ENCODE data around the gene PDZD4.
A peak's percentile ranks its signal among the peaks of the same experiment; 100 is the strongest.
"Not testable (repeated sequence)": the region's sequence is repeated elsewhere in the genome, so short reads cannot be mapped to it uniquely, and the experiment has no call there.

The PDZD4 gene

DNA sequence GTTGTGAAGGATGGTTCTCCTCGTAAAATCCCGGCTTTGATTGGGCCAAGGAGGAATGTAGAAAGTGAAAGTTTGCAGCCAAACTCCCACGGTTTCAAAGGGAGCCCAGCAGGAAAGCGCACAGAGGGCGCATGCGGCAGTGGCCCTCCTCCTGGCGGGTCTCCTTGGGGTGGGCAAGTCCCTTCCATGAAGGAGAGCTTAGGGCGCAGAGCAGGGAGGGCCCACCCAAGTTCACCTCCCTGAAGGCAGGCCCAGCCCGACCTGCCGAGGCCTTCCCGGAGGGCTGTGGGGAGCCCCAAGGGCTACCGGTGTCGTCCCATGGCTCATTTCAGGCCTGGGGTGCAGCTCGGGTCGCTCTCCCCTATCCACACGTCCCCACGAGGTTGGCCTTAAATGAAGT lies 2.0 kb downstream of the PDZD4 start:
- Mint-ChIP-seq H3K4me3 (peak overlapping the region; percentile 19), H3K27ac (no peak overlapping the region), H3K4me1 (peaks cover 16% of the 10 kb centered on the region), H3K27me3 (no peaks in the 10 kb centered on the region), H3K36me3 (no peaks in the 10 kb centered on the region), H3K9me3 (no peaks in the 10 kb centered on the region)

- H3K9me3 Mint-ChIP-seq, result no peaks in the 10 kb centered on the region
- no peaks in the 10 kb centered on the region for H3K27me3 Mint-ChIP-seq
- no peaks in the 10 kb centered on the region for H3K36me3 Mint-ChIP-seq
- H3K27ac Mint-ChIP-seq, result peak overlapping the region; percentile 2
- H3K4me3 Mint-ChIP-seq, result peak overlapping the region; percentile 19
- peaks cover 16% of the 10 kb centered on the region for H3K4me1 Mint-ChIP-seq
Measured at GRCh38 chrX:153827903-153828302, 2.4 kb downstream of the PDZD4 start.

GRCh38 chrX:153827016-153827415 lies 3.3 kb downstream of the PDZD4 start:
- Mint-ChIP-seq H3K36me3 (no peaks in the 10 kb centered on the region), H3K9me3 (no peaks in the 10 kb centered on the region), H3K4me1 (peaks cover 23% of the 10 kb centered on the region), H3K4me3 (no peak overlapping the region), H3K27me3 (no peaks in the 10 kb centered on the region), H3K27ac (no peak overlapping the region)

DNA sequence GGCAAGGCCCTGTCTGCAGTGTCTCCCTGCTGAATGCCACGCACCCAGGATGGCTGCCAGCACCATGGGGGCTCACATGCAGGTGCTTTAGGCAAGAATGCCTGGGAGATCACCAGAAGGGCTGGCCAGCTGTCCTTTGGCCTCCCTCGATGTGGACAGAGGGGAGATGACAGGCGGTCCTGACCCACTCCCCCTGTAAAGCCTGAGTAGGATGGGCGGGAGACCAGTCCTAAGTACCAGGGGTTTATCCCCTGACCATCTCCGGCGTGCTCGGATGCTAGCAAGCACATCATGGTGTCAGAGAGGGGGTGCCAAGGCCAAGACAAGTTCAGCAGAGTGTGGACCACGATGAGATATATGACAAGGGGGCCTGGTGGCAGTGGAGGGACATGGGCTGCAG lies 5.3 kb downstream of the PDZD4 start:
- peaks cover 38% of the 10 kb centered on the region for H3K4me1 Mint-ChIP-seq
- H3K36me3 Mint-ChIP-seq, result no peaks in the 10 kb centered on the region
- no peaks in the 10 kb centered on the region for H3K27me3 Mint-ChIP-seq
- H3K4me3 Mint-ChIP-seq, result no peak overlapping the region
- no peak overlapping the region for H3K27ac Mint-ChIP-seq
- no peaks in the 10 kb centered on the region for H3K9me3 Mint-ChIP-seq

DNA sequence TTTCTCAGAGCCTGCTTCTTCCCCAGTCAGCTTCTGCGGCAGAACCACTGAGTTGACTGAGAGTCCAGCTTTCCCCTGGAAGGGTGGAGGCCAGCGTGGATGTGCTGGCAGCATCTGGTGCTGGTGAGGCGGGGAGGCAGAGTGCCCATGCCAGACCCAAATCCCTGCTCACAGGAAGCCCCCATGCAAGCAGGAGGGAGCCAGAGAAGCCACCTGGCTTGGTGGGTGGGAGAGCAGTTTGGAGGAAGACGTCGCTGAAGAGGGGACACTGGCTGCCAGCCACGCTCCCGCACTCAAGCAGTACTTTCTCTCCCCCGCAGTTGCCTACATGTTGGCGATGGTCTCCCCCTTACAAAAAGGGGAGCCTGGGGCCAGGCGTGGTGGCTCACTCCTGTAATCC lies 6.0 kb downstream of the PDZD4 start:
- Mint-ChIP-seq H3K9me3 (no peaks in the 10 kb centered on the region), H3K4me3 (no peak overlapping the region), H3K27ac (no peak overlapping the region), H3K36me3 (no peaks in the 10 kb centered on the region), H3K27me3 (no peaks in the 10 kb centered on the region), H3K4me1 (peaks cover 43% of the 10 kb centered on the region)

DNA sequence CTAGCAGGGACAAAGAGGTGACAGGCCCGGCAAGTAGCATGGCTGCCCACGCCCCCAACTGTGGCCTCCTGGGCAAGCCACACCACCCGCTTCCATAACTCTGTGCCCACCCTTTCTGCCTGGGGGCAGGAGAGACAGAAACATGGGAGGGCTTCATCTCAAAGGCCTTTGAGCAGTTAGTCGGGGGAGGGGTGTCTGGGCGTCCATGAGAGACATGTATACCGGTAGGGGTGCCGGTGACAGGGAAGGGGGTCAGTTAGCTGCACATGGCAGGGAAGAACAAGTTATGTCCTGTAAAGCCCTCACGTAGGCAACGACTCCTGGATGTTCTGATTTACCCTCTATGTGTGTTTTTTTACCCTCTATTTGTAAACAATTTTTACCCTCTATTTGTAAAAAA lies 9.3 kb downstream of the PDZD4 start:
- H3K27ac Mint-ChIP-seq, result no peak overlapping the region
- no peaks in the 10 kb centered on the region for H3K36me3 Mint-ChIP-seq
- peaks cover 45% of the 10 kb centered on the region for H3K4me1 Mint-ChIP-seq
- H3K27me3 Mint-ChIP-seq, result no peaks in the 10 kb centered on the region
- no peak overlapping the region for H3K4me3 Mint-ChIP-seq
- no peaks in the 10 kb centered on the region for H3K9me3 Mint-ChIP-seq

- Mint-ChIP-seq H3K4me3 (no peak overlapping the region), H3K27me3 (no peaks in the 10 kb centered on the region), H3K27ac (no peak overlapping the region), H3K9me3 (no peaks in the 10 kb centered on the region), H3K4me1 (peaks cover 45% of the 10 kb centered on the region), H3K36me3 (no peaks in the 10 kb centered on the region)
Measured at GRCh38 chrX:153820601-153821000, 9.7 kb downstream of the PDZD4 start.

DNA sequence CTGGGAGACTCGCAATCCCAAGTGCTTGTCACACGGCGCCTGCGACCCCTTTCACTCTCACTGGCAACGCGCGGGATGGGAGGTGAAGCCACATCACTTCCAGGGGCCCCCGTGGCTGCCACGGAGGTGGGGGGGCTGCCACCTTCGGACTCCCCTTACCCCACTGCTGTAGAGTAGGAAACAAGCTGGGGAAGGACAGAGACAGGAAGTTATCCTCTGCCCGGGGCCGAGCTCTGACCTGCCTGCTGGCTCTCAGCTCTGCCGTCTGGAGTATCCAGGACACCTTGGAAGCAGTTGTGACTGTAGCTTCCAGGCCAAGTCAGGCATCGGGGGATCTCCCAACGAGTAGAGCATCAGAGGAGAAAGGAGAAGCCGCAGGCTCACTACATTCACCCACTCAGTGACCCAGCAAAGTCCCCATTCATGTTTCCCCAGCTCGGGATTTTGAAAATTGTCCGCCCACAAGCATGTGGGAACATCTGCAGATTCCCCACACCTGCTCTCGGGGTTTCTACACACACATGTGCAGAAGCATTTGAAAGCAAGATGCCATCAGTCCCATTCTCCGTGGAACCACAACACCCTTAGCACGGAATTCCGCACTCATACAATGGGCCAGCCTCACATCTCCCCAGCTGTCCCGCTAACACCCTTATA lies 10.8 kb downstream of the PDZD4 start:
- Mint-ChIP-seq H3K27ac (no peak overlapping the region), H3K9me3 (no peaks in the 10 kb centered on the region), H3K4me3 (peak overlapping the region; percentile 62), H3K27me3 (no peaks in the 10 kb centered on the region), H3K4me1 (peaks cover 51% of the 10 kb centered on the region), H3K36me3 (no peaks in the 10 kb centered on the region)

- Mint-ChIP-seq H3K27me3 (no peaks in the 10 kb centered on the region), H3K4me1 (peaks cover 50% of the 10 kb centered on the region)
Measured at GRCh38 chrX:153818571-153819383, 11.6 kb downstream of the PDZD4 start.

DNA sequence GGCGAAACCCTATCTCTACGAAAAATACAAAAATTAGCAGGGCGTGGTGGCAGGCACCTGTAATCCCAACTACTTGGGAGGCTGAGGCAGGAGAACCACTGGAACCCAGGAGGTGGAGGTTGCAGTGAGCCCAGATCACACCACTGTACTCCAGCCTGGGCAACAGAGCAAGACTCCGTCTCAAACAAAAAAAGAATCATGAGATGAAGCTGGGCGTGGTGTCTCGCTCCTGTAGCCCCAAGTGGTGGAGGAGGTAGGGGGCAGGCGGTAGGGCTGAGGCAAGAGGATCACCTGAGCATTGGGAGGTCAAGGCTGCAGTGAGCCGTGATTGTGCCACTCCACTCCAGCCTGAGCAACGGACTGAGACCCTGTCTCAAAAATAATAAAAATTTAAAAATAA lies 12.3 kb downstream of the PDZD4 start:
- peaks cover 47% of the 10 kb centered on the region for H3K4me1 Mint-ChIP-seq
- H3K9me3 Mint-ChIP-seq, H3K27me3 Mint-ChIP-seq, H3K4me3 Mint-ChIP-seq, H3K36me3 Mint-ChIP-seq, H3K27ac Mint-ChIP-seq: not testable (repeated sequence)

More at GRCh38 chrX:153818571-153819383, 11.6 kb downstream of the PDZD4 start:
- Mint-ChIP-seq H3K9me3 (no peaks in the 10 kb centered on the region), H3K27ac (no peak overlapping the region), H3K4me3 (peak overlapping the region; percentile 62), H3K36me3 (no peaks in the 10 kb centered on the region)

GRCh38 chrX:153816831-153817690 lies 13.3 kb downstream of the PDZD4 start:
- Mint-ChIP-seq H3K9me3 (no peaks in the 10 kb centered on the region), H3K4me1 (peaks cover 40% of the 10 kb centered on the region), H3K36me3 (no peaks in the 10 kb centered on the region), H3K4me3 (peak overlapping the region; percentile 44), H3K27me3 (no peaks in the 10 kb centered on the region), H3K27ac (peak overlapping the region; percentile 55)

- no peaks in the 10 kb centered on the region for H3K36me3 Mint-ChIP-seq
- no peak overlapping the region for H3K4me3 Mint-ChIP-seq
- H3K27me3 Mint-ChIP-seq, result no peaks in the 10 kb centered on the region
- no peak overlapping the region for H3K27ac Mint-ChIP-seq
- H3K9me3 Mint-ChIP-seq, result no peaks in the 10 kb centered on the region
- peaks cover 24% of the 10 kb centered on the region for H3K4me1 Mint-ChIP-seq
Measured at GRCh38 chrX:153814591-153815315, 15.6 kb downstream of the PDZD4 start.

GRCh38 chrX:153813161-153813560 lies 17.2 kb downstream of the PDZD4 start:
- no peaks in the 10 kb centered on the region for H3K36me3 Mint-ChIP-seq
- peaks cover 19% of the 10 kb centered on the region for H3K4me1 Mint-ChIP-seq
- H3K9me3 Mint-ChIP-seq, result no peaks in the 10 kb centered on the region
- H3K27me3 Mint-ChIP-seq, result no peaks in the 10 kb centered on the region
- H3K4me3 Mint-ChIP-seq, result no peak overlapping the region
- H3K27ac Mint-ChIP-seq, result peak overlapping the region; percentile 63

- peaks cover 14% of the 10 kb centered on the region for H3K4me1 Mint-ChIP-seq
- no peaks in the 10 kb centered on the region for H3K36me3 Mint-ChIP-seq
- H3K27me3 Mint-ChIP-seq, result no peaks in the 10 kb centered on the region
- no peak overlapping the region for H3K27ac Mint-ChIP-seq
- H3K4me3 Mint-ChIP-seq, result no peak overlapping the region
- H3K9me3 Mint-ChIP-seq, result no peaks in the 10 kb centered on the region
Measured at GRCh38 chrX:153812220-153812619, 18.1 kb downstream of the PDZD4 start.

GRCh38 chrX:153807976-153808375 lies 22.4 kb downstream of the PDZD4 start:
- no peak overlapping the region for H3K27ac Mint-ChIP-seq
- H3K36me3 Mint-ChIP-seq, result no peaks in the 10 kb centered on the region
- no peaks in the 10 kb centered on the region for H3K9me3 Mint-ChIP-seq
- no peak overlapping the region for H3K4me3 Mint-ChIP-seq
- no peaks in the 10 kb centered on the region for H3K27me3 Mint-ChIP-seq
- no peaks in the 10 kb centered on the region for H3K4me1 Mint-ChIP-seq
